ENCODE data around the gene IL1R1. TPM values are rescaled to one million over a fixed set of nuclear protein-coding genes. Genes with fewer than 3 reads are reported as not detected.

The IL1R1 gene
- total RNA-seq, 1 donor from 2014 or later = 0.39 TPM

DNA sequence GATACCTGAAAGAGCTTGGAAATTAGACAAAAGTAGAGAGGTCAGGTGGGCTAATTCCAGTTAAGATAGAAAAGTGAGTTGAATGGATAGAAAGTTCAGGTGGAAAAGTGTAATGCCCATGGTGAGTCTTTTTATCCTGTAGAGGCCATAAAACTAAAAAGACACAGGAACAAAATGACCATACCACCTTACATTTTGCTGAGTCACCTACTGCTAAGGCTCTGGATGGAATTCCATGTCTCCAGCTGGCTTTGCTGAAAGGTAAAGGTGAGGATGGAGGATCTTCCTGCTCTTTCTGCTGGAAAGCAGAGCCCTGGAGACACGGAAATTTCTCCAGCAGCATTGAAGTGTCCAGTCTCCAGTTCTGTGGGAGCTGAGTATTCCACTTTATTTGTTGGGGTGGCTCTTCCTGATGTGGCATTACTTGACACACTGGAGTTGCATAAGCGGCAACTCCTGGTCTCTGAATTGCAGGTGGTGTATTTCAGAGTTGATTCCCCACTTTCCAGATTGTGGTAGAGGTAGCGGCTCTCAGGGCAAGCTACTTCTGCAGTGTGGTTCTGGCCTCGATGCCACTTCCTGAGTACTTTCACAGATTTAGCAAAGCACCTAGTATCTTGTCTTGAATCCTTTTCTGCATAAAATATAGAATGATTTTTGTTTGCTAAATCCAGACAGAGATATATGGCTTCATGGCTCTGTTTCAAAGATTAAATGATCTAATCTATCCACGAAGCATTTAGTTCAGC is 55.0 kb downstream of the IL1R1 start:
- intact Hi-C loops (cut with micrococcal nuclease) = no loop called here

DNA sequence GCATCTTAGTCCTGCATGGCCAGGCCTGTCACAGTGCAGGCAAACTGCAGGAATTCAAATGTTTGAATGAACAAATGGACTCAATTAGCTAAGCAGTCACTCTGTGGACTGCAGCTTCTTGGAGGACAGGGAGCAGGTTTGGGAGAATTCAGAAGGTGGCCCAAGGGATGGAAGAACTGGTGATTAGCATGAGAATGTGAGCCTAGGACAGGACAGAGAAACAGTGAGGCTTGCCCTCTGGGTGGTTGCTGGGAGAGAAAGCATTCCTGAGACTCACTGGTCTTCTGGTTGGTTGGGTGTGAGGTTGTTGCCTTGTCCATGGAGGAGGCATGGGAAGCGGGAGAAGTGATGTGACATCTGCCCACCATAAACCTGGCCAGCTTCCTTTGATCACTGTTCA is 58.0 kb downstream of the IL1R1 start:
- intact Hi-C loops (cut with micrococcal nuclease) = no loop called here

DNA sequence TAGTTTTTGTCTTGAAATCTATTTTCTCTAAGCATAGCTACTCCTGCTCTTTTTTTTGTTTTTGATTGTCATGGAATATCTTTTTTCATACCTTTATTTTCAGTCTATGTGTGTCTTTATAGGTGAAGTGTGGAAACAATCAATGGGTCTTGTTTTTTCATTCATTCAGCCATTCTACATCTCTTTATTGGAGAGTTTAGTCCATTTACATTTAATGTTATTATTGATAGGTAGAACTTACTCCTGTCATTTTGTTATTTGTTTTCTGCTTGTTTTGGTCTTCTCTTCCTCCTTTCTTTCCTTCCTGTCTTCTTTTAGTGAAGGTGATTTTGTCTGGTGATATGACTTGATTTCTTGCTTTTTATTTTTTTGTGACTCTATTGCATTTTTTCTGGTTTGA is 62.1 kb downstream of the IL1R1 start:
- intact Hi-C loops (cut with micrococcal nuclease) = no loop called here

DNA sequence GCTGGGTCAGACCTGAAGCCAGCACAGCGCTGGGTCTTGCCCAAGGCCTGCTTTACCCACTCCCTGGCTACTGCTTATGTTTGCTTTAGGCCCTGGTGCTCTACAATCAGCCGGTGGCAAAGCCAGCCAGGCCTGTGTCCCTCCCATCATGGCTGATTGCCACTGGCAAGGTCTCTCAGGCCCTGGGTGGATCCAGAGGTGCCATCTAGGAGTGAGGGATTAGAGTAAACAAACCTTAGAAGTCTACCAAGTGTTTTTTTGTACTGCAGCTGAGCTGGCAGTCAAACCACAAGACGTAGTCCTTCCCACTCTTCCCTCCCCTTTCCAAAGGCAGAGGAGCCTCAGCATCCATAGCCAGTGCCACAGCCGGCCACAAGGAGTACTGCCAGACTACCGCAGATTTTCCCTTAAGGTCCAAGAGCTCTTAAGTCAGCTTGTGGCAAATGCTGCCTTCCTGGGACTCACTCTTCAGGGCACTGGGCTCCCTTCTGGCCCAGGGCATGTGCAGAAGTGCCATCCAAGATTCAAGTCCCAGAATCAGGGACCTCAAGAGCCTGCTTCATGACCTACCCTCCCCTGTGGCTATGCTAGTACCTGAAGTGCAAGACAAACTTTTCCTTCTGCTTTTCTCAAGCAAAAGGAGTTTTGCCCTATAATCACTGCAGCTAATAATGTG is 64.3 kb downstream of the IL1R1 start:
- intact Hi-C loops (cut with micrococcal nuclease) = no loop called here

DNA sequence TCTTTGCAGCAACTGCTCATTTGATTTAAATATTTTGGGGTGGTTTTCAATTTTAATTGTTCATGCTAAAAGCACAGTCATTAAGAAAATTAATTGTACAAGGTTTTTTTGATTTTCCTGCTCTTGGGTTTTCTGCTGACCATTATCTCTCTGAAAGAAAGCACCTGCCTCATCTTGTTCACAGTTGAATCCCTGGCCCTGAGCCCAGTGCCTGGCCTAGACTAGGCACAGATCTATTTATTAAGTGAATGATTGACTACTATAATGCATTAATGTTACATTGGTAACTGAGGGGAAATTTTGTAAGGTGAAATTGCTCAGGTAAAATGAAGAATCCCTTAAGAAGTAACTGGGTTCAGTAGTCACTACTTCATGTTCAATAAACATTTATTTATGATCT is 66.2 kb downstream of the IL1R1 start:
- intact Hi-C loops (cut with micrococcal nuclease) = no loop called here

DNA sequence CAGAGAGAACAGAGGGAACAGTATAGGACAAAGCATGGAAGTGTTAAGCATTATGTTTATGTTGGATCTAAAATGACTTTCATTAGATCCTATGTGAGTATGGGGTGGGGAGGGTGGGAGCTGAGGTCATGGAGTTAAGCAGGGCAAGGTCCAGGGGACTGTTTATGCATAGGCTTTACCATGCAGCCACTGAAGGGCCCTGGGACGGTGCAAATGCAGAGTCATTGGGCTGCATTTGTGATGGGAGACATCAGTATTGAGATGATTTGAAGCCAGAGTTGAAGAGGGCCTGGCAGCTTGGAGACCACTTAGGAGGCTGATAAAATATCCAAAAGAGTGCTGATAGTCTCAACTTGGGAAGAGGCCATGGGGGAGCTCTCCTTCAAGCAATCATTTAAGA is 66.9 kb downstream of the IL1R1 start:
- intact Hi-C loops (cut with micrococcal nuclease) = no loop called here

DNA sequence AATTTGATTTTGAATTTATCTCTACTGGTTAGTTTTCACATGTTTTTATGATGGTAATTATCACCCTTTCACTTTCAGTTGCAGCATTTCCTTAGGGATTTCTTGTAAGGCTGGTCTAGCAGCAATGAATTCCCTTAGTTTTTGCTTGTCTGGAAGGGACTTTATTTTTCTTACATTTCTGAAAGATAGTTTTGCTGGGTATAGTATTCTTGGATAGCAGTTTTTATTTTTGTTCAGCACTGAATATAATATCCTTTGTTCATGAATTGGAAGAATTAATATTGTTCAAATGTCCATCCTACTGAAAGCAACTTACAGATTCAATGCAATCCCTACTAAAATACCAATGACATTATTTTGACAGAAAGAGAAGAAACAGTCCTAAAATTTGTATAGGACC is 74.5 kb downstream of the IL1R1 start:
- intact Hi-C loops (cut with micrococcal nuclease) = no loop called here

DNA sequence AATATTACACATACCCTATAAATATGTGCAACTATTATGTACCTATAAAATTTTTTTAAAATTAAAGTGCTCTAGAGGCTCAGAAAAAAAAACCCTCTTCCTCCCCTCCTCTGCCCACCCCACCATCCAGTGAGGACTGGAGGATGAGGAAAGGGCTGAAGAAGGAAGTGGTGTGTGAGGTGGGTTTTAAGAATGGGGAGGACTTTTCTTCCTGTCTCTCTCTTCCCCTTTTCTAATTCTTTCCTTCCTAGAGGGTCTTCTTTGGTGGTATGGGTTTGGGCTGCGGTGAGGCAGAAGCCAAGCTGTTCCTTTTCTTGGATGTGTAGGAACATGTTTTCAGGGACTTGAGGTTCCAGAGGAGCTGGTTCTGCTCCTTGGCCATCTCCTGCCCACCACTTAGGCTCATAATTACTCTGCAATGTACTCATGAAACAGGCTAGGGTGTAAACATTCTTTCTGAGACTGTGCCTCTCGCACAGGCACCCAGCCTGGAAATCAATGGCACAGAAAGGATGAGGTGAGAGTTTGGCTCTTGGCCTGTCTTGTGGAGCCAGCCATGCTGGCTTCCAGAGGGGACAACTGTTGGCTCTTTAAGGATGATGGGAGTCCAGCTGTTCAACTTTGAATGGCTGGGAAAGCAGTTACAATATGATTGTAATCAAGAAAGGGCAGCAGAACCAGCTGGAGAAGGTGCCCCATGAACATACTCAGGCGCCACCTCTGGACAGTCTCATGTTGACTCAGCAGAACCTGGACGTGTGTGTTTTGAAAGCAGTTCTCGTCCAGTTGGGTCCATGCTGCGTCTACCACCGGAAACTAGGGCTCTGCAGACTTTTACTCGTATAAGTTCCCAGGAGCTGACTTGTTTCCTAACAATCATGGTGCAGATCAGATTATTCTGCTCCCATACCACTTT is 82.5 kb downstream of the IL1R1 start:
- intact Hi-C loops (cut with micrococcal nuclease) = no loop called here

DNA sequence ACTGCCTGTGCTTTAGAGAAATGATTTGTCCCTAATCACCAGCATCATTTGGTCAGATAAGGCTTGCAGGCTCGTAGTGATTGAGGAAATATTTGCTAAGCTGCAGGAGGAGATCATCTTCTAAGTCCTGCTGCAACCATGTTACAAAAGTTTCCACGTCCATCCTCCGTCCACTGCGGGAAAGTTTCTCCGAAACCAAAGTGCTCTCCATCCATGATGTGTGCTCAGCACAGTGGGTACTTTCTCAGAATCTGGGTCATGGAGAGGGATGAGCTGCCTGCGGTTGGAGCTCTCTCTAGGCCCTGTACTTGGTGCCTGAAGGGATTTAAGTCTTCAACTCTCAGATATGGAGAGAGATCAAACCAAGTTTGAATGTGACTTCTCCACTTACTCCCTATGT is 83.6 kb downstream of the IL1R1 start:
- intact Hi-C loops (cut with micrococcal nuclease) = no loop called here

DNA sequence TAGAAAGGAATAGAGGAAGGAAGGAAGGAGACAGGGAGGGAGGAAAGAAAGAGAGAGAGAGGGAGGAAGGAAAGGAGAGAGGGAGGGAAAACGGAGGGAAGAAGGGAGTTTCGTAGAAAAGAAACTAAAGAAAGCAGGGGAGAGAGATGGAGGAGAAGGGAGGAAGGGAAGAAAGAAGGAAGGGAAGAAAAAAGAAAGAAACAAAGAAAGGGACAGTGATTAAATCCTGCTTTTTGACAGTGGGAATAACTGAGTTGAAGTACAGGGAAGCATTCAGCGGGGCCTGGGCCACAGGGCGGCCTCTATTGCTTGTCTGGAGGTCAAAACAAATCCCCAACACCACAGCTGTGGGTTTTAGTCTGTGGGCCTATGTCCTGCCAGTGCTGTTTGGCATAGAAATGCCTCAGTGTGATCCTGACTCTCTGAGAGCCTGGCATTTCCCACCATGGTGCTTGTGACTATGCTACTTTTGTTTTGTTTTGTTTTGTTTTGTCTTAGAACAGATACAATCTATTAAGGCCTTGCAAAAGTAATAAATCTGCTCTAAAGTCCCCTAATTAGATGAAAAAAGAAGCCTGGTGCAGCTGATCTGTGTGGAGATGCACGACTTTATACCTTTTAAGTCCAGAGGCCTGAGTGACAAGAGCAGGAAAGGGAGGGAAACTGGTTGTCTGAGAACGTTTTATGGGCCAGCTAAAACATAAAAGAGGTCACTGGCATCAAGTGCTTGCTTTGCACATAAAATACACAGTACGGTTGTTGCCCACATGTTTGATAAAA is 84.3 kb downstream of the IL1R1 start:
- intact Hi-C loops (cut with micrococcal nuclease) = no loop called here

DNA sequence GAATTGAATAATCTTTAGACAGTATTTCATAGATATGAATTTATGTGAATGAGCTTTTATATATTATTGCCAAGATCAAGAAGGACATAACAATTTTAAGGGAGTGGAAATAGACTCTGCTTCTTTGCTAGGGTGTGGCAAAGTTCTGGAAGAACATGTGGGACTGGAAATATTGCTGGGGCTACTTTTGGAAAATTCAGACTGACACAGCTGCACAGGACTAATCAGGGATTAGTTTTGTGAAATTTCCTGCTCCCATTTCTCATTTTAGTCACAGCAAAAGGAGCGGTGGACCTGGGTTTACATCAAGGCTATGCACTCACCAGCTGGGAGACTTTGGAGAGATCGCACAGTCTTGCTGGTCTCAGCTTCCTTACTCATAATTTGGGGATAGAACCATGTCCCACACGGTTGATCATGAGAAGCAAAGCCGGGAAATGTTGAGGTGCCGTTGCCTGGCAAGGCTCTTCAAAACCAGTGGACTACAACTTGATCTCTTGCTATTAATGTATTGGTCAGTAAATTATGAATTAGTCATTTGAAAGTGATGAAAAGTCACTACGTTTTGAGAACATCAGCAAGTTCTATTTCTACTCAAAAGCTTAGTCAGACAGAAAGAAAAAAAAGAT is 86.7 kb downstream of the IL1R1 start:
- intact Hi-C loops (cut with micrococcal nuclease) = no loop called here

Other genes starting within 250 kb of the IL1R1 start
- 1.0 and 1.4 TPM in 2 replicates for gene IL1R2, start 150.8 kb upstream of the IL1R1 start, total RNA-seq
- not detected in 2 replicates for gene IL1RL2, start 44.3 kb downstream of the IL1R1 start, total RNA-seq
- gene IL1RL1, start 168.8 kb downstream of the IL1R1 start, total RNA-seq = 16.0 and 16.2 TPM in 2 replicates
- 83.8 and 83.9 TPM in 2 replicates for gene IL18R1, start 213.1 kb downstream of the IL1R1 start, total RNA-seq